GM12872 (cell line): ENCODE measurements around the gene ATP8A1.

Source experiments
- CTCF ChIP-seq: IDR thresholded peaks from 3 replicates; pipeline ENCODE4 v1.5.1; 2011; ENCODE audit warnings: low read depth, mild to moderate bottlenecking, low read length, moderate library complexity; ENCODE audit not compliant: insufficient read depth

Gene ATP8A1

GRCh38 chr4:42460043-42460442 is 196.9 kb downstream of the ATP8A1 start:
- TF ChIP-seq CTCF, result no peak

GRCh38 chr4:42458657-42459056 is 198.2 kb downstream of the ATP8A1 start:
- TF ChIP-seq CTCF, result no peak

- TF ChIP-seq CTCF, result no peak
These were observed 202.0 kb downstream of the ATP8A1 start for GRCh38 chr4:42454755-42455420.

GRCh38 chr4:42453612-42454011 is 203.3 kb downstream of the ATP8A1 start:
- TF ChIP-seq CTCF, result no peak

- TF ChIP-seq CTCF, result no peak
These were observed 204.1 kb downstream of the ATP8A1 start for GRCh38 chr4:42452823-42453222.

GRCh38 chr4:42446823-42447222 is 210.1 kb downstream of the ATP8A1 start:
- no peak for TF ChIP-seq CTCF

- TF ChIP-seq CTCF, result no peak
These were observed 211.9 kb downstream of the ATP8A1 start for GRCh38 chr4:42445038-42445437.

GRCh38 chr4:42442601-42443000 is 214.3 kb downstream of the ATP8A1 start:
- TF ChIP-seq CTCF, result no peak
